Stimulated activated CD8-positive, alpha-beta memory T cell treated with anti-CD3 and anti-CD28 coated beads, Interleukin-7, amount 100 ng/mL, for 48 hours (primary cell): ENCODE measurements around the gene BRCA2.

Source experiments
- DNase-seq, 2 donors: peaks; one replicate each; pipeline ENCODE4 v3.0.0-alpha.2; 2020; ENCODE audit warnings: low read depth in 1 of 2; ENCODE audit errors: extremely low read depth in 1 of 2

The BRCA2 gene

GRCh38 chr13:32383836-32384618, 68.7 kb downstream of the BRCA2 start:
- DNase-seq, result no peak

- DNase-seq, result no peak
Measured at GRCh38 chr13:32384702-32385101, 69.4 kb downstream of the BRCA2 start.

- no peak for DNase-seq
Measured at GRCh38 chr13:32385410-32385809, 70.1 kb downstream of the BRCA2 start.

- DNase-seq, result no peak
Measured at GRCh38 chr13:32390048-32390447, 74.7 kb downstream of the BRCA2 start.

- no peak for DNase-seq
Measured at GRCh38 chr13:32390484-32390883, 75.2 kb downstream of the BRCA2 start.

GRCh38 chr13:32391101-32391619, 75.9 kb downstream of the BRCA2 start:
- no peak for DNase-seq

- no peak for DNase-seq
Measured at GRCh38 chr13:32403108-32403507, 87.8 kb downstream of the BRCA2 start.

GRCh38 chr13:32407854-32408253, 92.5 kb downstream of the BRCA2 start:
- no peak for DNase-seq

- no peak for DNase-seq
Measured at GRCh38 chr13:32408296-32409000, 93.1 kb downstream of the BRCA2 start.

- no peak for DNase-seq
Measured at GRCh38 chr13:32409001-32409313, 93.6 kb downstream of the BRCA2 start.

- no peak for DNase-seq
Measured at GRCh38 chr13:32409561-32410421, 94.5 kb downstream of the BRCA2 start.

- DNase-seq, result no peak
Measured at GRCh38 chr13:32413284-32413683, 98.0 kb downstream of the BRCA2 start.

GRCh38 chr13:32414580-32414979, 99.3 kb downstream of the BRCA2 start:
- DNase-seq, result no peak

GRCh38 chr13:32415019-32415418, 99.7 kb downstream of the BRCA2 start:
- DNase-seq, result no peak

- no peak for DNase-seq
Measured at GRCh38 chr13:32417995-32418394, 102.7 kb downstream of the BRCA2 start.

- DNase-seq, result no peak
Measured at GRCh38 chr13:32419862-32420261, 104.6 kb downstream of the BRCA2 start.

GRCh38 chr13:32423592-32423991, 108.3 kb downstream of the BRCA2 start:
- no peak for DNase-seq

GRCh38 chr13:32425158-32425557, 109.8 kb downstream of the BRCA2 start:
- no peak for DNase-seq

GRCh38 chr13:32426191-32426989, 111.1 kb downstream of the BRCA2 start:
- DNase-seq, result no peak

- DNase-seq, result peak in 1 of 2 donors; percentile 32
Measured at GRCh38 chr13:32426990-32427851, 111.9 kb downstream of the BRCA2 start.
